Measurements from ENCODE around the gene DAB2IP. TPM values are rescaled to one million over a fixed set of nuclear protein-coding genes. Genes with fewer than 3 reads are reported as not detected.

DAB2IP gene
- total and polyA plus RNA-seq, 4 donors: 16.6 to 58.9 (median 40.3) TPM

DNA sequence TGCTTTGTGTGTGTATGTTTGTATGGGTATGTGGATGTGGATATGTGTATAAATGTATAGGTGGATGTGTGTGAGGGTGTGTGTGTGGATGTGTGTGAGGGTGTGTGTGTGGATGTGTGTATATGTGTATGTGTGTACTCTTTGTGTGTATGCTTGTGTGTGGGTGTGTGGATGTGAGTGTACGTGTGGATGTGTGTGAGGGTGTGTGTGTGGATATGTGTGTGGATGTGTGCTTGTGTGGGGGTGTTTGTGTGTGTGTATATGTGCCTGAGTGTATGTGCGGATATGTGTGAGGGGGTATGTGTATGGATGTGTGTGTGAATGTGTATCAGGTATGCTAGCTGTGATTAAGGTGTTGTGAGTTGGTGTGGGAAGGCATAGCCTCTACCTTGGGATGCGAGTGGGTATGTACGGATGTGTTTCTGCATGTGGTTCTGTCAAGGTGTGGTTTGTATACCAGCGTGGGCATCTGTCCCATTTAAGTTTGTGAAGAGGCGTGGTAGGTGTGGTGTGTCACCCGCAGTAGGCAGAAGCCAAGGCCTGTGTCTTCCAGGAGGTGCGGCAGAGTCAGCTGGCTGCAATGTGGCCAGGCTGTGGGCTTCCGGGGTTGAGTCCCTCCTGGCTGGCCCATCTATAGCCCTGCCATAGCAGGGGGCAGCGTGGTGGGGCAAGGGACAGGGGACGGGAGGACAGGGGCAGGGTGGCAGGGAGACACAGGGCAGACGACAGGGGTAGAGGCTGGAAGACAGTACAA is 155.8 kb downstream of the DAB2IP start:
- WGBS (ENCODE audit: insufficient coverage): 63% methylated on average over 12 of the region's 12 CpGs
- peaks cover 1% of the 10 kb centered on the region for H3K9me3 ChIP-seq (ENCODE audit: control insufficient read depth, insufficient read depth, low read length)
- DNase-seq (ENCODE audit: low read depth in 4 of 6, low spot score in 6 of 6): no peak
- H3K4me1 ChIP-seq (ENCODE audit: control insufficient read depth, insufficient read depth, low read length): peaks cover 11% of the 10 kb centered on the region
- H3K36me3 ChIP-seq (ENCODE audit: control insufficient read depth, insufficient read depth, low read length): peaks cover 5% of the 10 kb centered on the region
- no peak overlapping the region for H3K4me3 ChIP-seq (ENCODE audit: low read depth, low read length)
- H3K27me3 ChIP-seq (ENCODE audit: control insufficient read depth, insufficient read depth, low read length): no peaks in the 10 kb centered on the region
- no peak overlapping the region for H3K27ac ChIP-seq (ENCODE audit: low read depth, low read length)

DNA sequence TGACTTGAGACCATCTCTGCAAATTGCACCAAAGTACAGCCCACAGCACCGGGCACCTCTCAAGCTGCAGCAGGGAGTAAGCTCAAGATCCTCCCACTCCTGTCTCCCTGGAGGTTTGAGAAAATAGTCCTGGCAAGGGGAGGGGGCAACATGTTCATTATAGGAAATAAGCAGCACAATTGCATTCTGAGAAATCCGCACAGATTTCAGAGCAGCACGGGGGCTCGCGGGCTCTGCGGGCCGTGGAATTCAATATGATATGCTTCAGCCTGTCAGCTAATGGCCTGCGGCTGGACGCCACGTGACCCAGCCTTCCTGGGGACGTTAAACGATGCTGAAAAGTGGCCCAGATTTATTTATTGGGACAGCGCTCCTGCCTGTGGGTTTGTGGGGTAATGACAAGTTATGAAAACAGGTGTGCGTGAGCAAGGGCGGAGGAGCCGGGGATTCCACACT is 156.4 kb downstream of the DAB2IP start:
- Histone ChIP-seq H3K9me3 (ENCODE audit: control insufficient read depth, insufficient read depth, low read length) (peaks cover 1% of the 10 kb centered on the region), H3K27me3 (ENCODE audit: control insufficient read depth, insufficient read depth, low read length) (no peaks in the 10 kb centered on the region), H3K4me3 (ENCODE audit: low read depth, low read length) (no peak overlapping the region), H3K36me3 (ENCODE audit: control insufficient read depth, insufficient read depth, low read length) (peaks cover 5% of the 10 kb centered on the region), H3K4me1 (ENCODE audit: control insufficient read depth, insufficient read depth, low read length) (peaks cover 11% of the 10 kb centered on the region), H3K27ac (ENCODE audit: low read depth, low read length) (no peak overlapping the region)
- 48% methylated on average over 15 of the region's 16 CpGs for WGBS (ENCODE audit: insufficient coverage)
- peak in 1 of 6 donors; percentile 88 for DNase-seq (ENCODE audit: low read depth in 4 of 6, low spot score in 6 of 6)

DNA sequence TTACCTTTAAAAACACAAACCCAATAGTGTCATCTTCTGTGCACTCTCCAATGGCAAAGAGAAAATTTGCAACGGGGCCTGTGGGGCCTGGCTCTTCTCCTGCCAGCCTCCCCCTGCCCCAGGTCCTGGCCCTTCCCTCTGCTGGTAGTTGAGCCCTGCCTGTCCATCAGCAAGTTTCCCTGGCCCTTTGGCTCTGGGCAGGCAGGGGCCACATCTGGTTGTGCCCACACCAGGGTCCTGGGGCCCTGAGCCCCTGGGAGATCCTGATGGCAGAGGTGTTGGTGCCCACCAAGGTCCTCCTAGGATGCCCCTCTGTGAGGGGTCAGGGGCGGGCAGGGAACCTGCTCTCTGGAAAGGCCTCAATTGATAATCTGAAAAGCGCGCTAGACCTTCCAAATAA is 157.3 kb downstream of the DAB2IP start:
- Histone ChIP-seq H3K36me3 (ENCODE audit: control insufficient read depth, insufficient read depth, low read length) (peaks cover 5% of the 10 kb centered on the region), H3K27me3 (ENCODE audit: control insufficient read depth, insufficient read depth, low read length) (no peaks in the 10 kb centered on the region), H3K4me3 (ENCODE audit: low read depth, low read length) (no peak overlapping the region), H3K27ac (ENCODE audit: low read depth, low read length) (no peak overlapping the region), H3K9me3 (ENCODE audit: control insufficient read depth, insufficient read depth, low read length) (peaks cover 1% of the 10 kb centered on the region), H3K4me1 (ENCODE audit: control insufficient read depth, insufficient read depth, low read length) (peaks cover 11% of the 10 kb centered on the region)
- no peak for DNase-seq (ENCODE audit: low read depth in 4 of 6, low spot score in 6 of 6)
- 85% methylated on average over 4 of the region's 4 CpGs for WGBS (ENCODE audit: insufficient coverage)

DNA sequence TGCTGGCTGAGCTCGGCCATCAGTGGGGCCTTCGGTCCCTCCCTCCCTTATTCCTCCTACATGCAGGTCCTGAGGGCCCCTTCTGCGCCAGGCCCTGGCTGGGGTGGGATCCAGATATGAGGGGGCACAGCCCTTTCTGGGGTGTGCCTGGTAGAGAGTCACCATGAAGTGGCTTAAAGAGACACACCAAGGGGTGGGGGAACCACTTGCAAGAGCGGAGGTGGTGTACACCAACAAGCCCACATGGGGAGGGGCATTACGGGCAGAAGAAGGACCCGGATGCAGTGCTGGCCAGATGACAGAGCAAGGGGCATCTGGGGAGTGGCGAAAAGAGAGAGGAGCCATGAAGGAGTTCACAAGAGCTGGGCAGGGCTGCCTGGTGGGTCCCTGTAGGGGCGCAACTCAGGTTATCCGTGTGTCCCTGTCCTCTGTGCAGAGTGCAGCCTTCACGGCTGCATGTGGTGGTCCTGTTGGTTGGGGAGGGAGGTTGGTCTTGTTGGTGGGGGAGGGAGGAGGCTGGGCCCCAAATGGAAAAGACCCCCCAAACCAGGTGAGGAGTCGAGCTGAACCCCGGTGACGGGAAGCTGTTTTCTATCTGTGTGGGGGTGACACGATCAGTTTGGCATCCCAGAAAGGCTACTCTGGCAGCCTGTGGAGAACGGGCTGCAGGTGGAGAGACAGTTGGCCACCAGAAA is 158.1 kb downstream of the DAB2IP start:
- H3K4me1 ChIP-seq (ENCODE audit: control insufficient read depth, insufficient read depth, low read length): peaks cover 15% of the 10 kb centered on the region
- no peak overlapping the region for H3K27ac ChIP-seq (ENCODE audit: low read depth, low read length)
- no peak for DNase-seq (ENCODE audit: low read depth in 4 of 6, low spot score in 6 of 6)
- peaks cover 5% of the 10 kb centered on the region for H3K36me3 ChIP-seq (ENCODE audit: control insufficient read depth, insufficient read depth, low read length)
- H3K4me3 ChIP-seq (ENCODE audit: low read depth, low read length): no peak overlapping the region
- peaks cover 1% of the 10 kb centered on the region for H3K9me3 ChIP-seq (ENCODE audit: control insufficient read depth, insufficient read depth, low read length)
- no peaks in the 10 kb centered on the region for H3K27me3 ChIP-seq (ENCODE audit: control insufficient read depth, insufficient read depth, low read length)
- 80% methylated on average over 12 of the region's 15 CpGs for WGBS (ENCODE audit: insufficient coverage)

DNA sequence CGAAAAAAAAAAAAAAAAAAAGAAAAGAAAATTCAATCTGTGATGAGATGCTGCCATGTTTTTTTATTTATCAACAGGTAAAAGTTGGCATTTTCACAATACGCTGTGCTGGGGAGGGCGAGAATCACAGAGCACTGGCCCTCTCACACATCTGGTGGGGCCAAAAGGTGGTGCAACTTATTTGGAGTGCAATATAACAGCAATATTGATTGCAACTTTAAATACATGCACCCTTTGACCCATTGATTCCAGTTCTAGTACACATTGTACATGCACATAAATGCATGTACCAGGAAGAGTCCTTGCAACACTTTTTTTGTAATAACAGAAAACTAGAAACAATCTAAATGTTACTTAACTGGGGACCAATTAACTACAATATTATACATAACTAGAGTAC is 159.1 kb downstream of the DAB2IP start:
- WGBS (ENCODE audit: insufficient coverage): no CpG with 5 or more reads among the region's 3 CpGs

DNA sequence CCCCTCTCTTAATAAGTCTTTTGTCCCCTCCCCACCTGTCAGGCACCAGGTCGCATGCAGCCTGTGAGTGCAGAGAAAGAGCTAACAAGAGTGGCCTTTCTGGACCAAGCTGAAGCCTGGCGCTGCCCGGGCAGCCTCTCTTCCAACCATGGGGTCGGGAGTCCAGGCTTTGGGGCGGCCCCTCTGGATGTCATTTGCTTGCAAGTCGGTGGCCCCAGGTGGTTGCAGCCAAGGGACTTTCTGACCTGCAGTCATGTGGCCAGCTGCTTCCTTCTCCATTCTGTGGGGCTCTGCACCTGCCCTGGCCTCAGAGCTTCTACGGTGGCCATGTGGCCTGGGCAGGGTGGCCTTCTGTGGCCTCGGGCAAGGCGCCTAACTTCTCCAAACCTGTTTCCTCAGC is 159.7 kb downstream of the DAB2IP start:
- Histone ChIP-seq H3K27ac (ENCODE audit: low read depth, low read length) (no peak overlapping the region), H3K36me3 (ENCODE audit: control insufficient read depth, insufficient read depth, low read length) (peaks cover 5% of the 10 kb centered on the region), H3K4me1 (ENCODE audit: control insufficient read depth, insufficient read depth, low read length) (peaks cover 29% of the 10 kb centered on the region), H3K27me3 (ENCODE audit: control insufficient read depth, insufficient read depth, low read length) (no peaks in the 10 kb centered on the region), H3K4me3 (ENCODE audit: low read depth, low read length) (no peak overlapping the region), H3K9me3 (ENCODE audit: control insufficient read depth, insufficient read depth, low read length) (no peaks in the 10 kb centered on the region)
- DNase-seq (ENCODE audit: low read depth in 4 of 6, low spot score in 6 of 6): no peak
- 89% methylated on average over 9 of the region's 9 CpGs for WGBS (ENCODE audit: insufficient coverage)

More for the DNA sequence above, 159.1 kb downstream of the DAB2IP start:
- H3K9me3 ChIP-seq (ENCODE audit: control insufficient read depth, insufficient read depth, low read length): no peaks in the 10 kb centered on the region
- H3K36me3 ChIP-seq (ENCODE audit: control insufficient read depth, insufficient read depth, low read length): peaks cover 5% of the 10 kb centered on the region
- no peak overlapping the region for H3K4me3 ChIP-seq (ENCODE audit: low read depth, low read length)
- DNase-seq (ENCODE audit: low read depth in 4 of 6, low spot score in 6 of 6): no peak
- peaks cover 23% of the 10 kb centered on the region for H3K4me1 ChIP-seq (ENCODE audit: control insufficient read depth, insufficient read depth, low read length)
- no peak overlapping the region for H3K27ac ChIP-seq (ENCODE audit: low read depth, low read length)
- no peaks in the 10 kb centered on the region for H3K27me3 ChIP-seq (ENCODE audit: control insufficient read depth, insufficient read depth, low read length)

DNA sequence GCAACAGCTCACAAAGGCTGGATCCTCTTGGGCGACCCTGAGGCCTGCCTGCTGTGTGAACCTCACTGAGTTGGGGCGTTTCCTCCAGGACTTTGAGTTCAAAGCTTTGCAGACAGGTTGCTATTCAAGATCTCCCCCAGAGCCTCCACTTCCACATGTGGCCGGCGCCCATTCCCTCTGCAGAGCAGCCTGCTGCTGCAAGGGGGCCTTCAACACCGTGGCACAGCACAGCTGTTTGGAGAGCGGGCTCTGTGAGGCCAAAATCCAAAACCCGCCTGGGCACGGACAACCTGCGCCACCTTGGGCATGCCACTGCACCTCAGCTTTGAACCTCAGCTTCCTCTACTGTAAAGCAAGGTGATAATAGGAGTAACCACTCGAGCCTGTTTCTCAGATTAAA is 160.3 kb downstream of the DAB2IP start:
- DNase-seq (ENCODE audit: low read depth in 4 of 6, low spot score in 6 of 6): no peak
- Histone ChIP-seq H3K27me3 (ENCODE audit: control insufficient read depth, insufficient read depth, low read length) (no peaks in the 10 kb centered on the region), H3K36me3 (ENCODE audit: control insufficient read depth, insufficient read depth, low read length) (peaks cover 5% of the 10 kb centered on the region), H3K9me3 (ENCODE audit: control insufficient read depth, insufficient read depth, low read length) (no peaks in the 10 kb centered on the region), H3K4me1 (ENCODE audit: control insufficient read depth, insufficient read depth, low read length) (peaks cover 35% of the 10 kb centered on the region), H3K27ac (ENCODE audit: low read depth, low read length) (no peak overlapping the region), H3K4me3 (ENCODE audit: low read depth, low read length) (no peak overlapping the region)
- 96% methylated on average over 5 of the region's 10 CpGs for WGBS (ENCODE audit: insufficient coverage)

DNA sequence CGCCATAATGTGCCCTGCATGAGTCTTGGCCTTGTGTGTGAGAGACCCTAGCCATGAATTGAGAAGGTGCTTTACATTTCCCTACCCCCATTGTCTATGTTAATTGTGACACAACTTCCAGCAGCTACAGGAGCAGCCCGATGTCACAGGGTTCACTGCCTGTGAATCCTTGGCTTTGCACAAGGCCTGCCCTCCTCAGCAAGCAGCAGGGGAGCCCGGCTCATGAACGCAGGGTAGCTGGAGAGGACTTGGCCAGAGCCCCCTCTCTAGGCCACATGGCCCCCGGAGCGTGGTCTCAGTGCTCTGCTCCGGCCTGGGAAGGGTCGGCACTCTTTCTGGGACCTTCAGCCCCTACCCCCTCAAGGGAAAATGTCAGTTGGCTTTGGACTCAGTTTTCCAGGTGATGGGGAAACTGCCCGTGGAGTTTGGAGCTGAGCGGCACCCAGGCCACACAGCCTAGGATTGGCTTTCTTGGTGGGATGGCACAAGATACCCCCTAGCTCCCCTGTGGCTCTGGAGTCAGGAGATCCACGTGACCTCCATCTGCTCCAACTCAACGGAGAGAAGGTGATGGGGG is 160.8 kb downstream of the DAB2IP start:
- DNase-seq (ENCODE audit: low read depth in 4 of 6, low spot score in 6 of 6): no peak
- peaks cover 35% of the 10 kb centered on the region for H3K4me1 ChIP-seq (ENCODE audit: control insufficient read depth, insufficient read depth, low read length)
- no peaks in the 10 kb centered on the region for H3K27me3 ChIP-seq (ENCODE audit: control insufficient read depth, insufficient read depth, low read length)
- peaks cover under 1% of the 10 kb centered on the region for H3K36me3 ChIP-seq (ENCODE audit: control insufficient read depth, insufficient read depth, low read length)
- no peak overlapping the region for H3K4me3 ChIP-seq (ENCODE audit: low read depth, low read length)
- no peaks in the 10 kb centered on the region for H3K9me3 ChIP-seq (ENCODE audit: control insufficient read depth, insufficient read depth, low read length)
- no peak overlapping the region for H3K27ac ChIP-seq (ENCODE audit: low read depth, low read length)
- WGBS (ENCODE audit: insufficient coverage): 72% methylated on average over 7 of the region's 12 CpGs

DNA sequence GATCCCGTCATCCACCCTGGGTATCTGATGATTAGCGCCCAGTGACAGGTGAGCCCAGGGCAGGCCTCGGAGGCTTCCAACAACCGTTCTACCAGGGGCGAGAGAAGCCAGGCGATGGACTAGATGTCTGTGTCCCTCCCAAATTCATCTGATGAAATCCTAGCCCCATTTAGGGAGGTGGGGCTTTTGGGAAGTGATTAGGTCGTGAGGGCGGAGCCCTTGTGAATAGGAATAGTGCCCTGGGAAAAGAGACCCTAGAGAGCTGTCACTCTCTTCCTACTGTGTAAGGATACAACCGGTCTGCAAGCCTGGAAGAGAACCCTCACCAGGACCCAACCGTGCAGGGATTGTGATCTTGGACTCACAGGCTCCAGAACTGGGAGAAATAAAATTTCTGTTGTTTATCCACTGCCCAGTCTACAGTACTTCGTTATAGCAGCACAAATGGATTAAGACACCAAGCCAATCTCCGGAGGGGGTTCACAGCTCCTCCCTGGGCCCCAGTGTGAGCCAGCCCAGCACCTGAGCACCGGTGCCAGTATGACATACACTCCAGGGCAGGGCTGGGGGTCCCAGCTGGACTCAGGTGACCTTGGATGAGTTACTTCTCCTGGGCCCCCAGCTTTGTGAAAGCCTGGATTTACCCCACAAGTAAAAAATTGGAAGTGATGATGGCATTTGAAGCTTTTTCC is 162.2 kb downstream of the DAB2IP start:
- DNase-seq (ENCODE audit: low read depth in 4 of 6, low spot score in 6 of 6): no peak
- 88% methylated on average over 6 of the region's 13 CpGs for WGBS (ENCODE audit: insufficient coverage)
- Histone ChIP-seq H3K36me3 (ENCODE audit: control insufficient read depth, insufficient read depth, low read length) (no peaks in the 10 kb centered on the region), H3K27ac (ENCODE audit: low read depth, low read length) (no peak overlapping the region), H3K4me3 (ENCODE audit: low read depth, low read length) (no peak overlapping the region), H3K4me1 (ENCODE audit: control insufficient read depth, insufficient read depth, low read length) (peaks cover 32% of the 10 kb centered on the region), H3K27me3 (ENCODE audit: control insufficient read depth, insufficient read depth, low read length) (no peaks in the 10 kb centered on the region), H3K9me3 (ENCODE audit: control insufficient read depth, insufficient read depth, low read length) (no peaks in the 10 kb centered on the region)
